ENCODE data around the gene CGRRF1.

DNA sequence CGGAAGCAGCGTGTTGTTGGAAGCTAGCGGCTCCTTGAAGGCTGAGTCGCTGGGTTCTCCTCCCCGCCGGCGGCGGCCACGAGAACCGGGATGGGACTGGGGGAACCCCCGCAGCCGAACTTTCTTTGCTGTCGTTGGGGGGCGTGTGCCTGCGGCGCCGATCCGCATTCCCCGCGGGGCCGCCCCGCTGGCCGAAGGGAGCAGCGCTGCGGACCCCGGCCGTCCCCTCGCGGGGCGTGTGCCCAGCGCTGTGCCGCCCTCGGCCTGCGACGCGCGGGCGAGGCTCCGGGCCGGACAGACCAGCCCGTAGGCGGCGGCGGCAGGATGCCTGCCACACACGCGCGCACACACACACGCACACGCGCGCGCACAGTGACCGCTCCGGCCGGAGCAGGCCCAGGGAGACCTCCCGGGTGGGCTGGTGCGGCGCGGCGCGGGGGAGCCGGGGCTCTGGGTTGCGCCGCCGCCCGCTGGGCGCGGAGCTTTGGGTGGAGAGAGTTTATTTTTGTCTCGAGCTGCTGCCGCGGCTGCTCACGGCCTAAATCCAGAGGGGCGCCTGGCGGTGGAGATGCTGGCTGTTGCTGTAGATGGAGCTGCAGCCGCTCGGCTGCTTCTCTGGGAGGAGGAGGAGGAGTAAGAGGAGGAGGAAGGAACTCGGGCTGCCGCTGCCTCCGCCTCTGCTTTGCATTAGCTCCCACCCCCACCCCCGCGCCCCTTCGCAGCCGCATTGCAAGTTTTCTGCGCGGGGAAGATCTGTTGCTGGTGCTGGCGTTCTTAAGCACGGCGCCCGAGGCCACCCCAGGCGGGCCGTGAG is 56.9 kb downstream of the CGRRF1 start, which contains the start of gene SAMD4A:
- TF ChIP-seq EZH2 (IDR thresholded peaks at IDR 0.05; ENCODE audit: insufficient read depth, poor library complexity, severe bottlenecking): no peak
- no peak for TF ChIP-seq EZH2phosphoT487 (IDR thresholded peaks at IDR 0.05; ENCODE audit: insufficient read depth, low read depth)
